Mucosa of rectum (tissue), 2 donors: Measurements from ENCODE around the gene FRMPD1.
"Not testable (repeated sequence)": the region's sequence is repeated elsewhere in the genome, so short reads cannot be mapped to it uniquely, and the experiment has no call there.

Source experiments
- H3K27ac ChIP-seq, 2 donors: one replicate each; pipeline ENCODE4 v1.7.0; 2013; ENCODE audit warnings: inconsistent platforms in 2 of 2, low read depth in 2 of 2, low read length in 2 of 2
- H3K27me3 ChIP-seq, 2 donors: one replicate each; pipeline ENCODE4 v1.7.0; 2013; ENCODE audit warnings: low read length in 2 of 2; ENCODE audit not compliant: control insufficient read depth in 2 of 2, insufficient read depth in 2 of 2
- H3K36me3 ChIP-seq, 2 donors: one replicate each; pipeline ENCODE4 v1.7.0; 2013; ENCODE audit warnings: low read length in 2 of 2; ENCODE audit not compliant: control insufficient read depth in 2 of 2, insufficient read depth in 2 of 2
- H3K4me1 ChIP-seq, 2 donors: one replicate each; pipeline ENCODE4 v1.7.0; 2013; ENCODE audit warnings: low read length in 2 of 2, mild to moderate bottlenecking in 1 of 2; ENCODE audit not compliant: control insufficient read depth in 2 of 2, insufficient read depth in 2 of 2
- H3K4me3 ChIP-seq, 2 donors: one replicate each; pipeline ENCODE4 v1.7.0; 2013; ENCODE audit warnings: low read length in 2 of 2
- H3K9ac ChIP-seq, 2 donors: one replicate each; pipeline ENCODE4 v1.7.0; 2013; ENCODE audit warnings: low read length in 2 of 2, low read depth in 1 of 2, mild to moderate bottlenecking in 1 of 2
- H3K9me3 ChIP-seq, 2 donors: one replicate each; pipeline ENCODE4 v1.7.0; 2013; ENCODE audit warnings: low read length in 2 of 2; ENCODE audit not compliant: control insufficient read depth in 2 of 2
- donor health status: healthy.
- donor health status: Normal muscosa, but diverticular disease.

The FRMPD1 gene, protein sequence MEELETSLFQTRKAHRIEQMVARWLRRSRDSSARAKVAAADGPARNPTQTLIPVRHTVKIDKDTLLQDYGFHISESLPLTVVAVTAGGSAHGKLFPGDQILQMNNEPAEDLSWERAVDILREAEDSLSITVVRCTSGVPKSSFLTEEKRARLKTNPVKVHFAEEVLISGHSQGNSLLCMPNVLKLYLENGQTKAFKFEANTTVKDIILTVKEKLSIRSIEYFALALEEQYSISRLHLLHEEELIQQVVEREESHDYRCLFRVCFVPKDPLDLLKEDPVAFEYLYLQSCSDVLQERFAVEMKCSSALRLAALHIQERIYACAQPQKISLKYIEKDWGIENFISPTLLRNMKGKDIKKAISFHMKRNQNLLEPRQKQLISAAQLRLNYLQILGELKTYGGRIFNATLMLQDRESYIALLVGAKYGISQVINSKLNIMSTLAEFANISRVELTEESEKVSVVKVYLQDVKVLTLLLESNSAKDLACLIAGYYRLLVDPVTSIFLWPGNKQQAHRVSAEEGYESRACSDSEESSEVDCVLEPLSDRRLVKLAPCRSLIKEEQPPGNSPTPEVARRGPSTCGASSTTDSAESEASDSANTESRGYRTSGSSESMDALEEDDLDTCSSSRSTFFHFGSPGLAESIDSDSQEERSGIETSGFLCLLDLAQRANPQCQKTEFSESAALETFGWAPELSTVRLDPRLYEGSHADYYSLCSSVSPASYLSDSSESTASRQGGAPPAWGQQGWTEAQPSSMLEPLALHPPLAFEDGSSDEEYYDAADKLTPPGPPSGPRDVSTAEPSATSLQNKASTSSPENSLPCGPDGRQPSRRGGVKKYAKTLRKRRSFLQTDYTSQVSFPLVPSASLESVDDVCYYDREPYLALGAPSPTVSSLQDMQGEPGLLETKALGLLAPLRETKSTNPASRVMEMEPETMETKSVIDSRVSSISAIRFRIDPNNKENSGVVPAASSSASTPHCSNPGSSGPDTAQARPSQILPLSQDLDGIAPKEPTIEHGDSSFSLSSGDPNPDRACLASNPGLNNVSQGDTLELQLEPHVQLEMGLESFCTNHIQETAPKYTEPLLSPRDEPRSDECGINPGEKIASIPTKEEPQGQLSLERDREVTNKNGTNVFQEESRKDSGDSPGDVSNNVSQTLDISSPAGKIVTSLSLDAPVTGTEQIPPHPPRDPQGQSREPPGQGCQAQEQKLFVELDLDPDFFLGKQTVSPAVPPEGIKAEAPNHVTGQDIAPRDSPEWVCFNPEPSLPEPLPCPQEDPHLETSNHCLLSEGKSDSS (N-terminal part only)

DNA sequence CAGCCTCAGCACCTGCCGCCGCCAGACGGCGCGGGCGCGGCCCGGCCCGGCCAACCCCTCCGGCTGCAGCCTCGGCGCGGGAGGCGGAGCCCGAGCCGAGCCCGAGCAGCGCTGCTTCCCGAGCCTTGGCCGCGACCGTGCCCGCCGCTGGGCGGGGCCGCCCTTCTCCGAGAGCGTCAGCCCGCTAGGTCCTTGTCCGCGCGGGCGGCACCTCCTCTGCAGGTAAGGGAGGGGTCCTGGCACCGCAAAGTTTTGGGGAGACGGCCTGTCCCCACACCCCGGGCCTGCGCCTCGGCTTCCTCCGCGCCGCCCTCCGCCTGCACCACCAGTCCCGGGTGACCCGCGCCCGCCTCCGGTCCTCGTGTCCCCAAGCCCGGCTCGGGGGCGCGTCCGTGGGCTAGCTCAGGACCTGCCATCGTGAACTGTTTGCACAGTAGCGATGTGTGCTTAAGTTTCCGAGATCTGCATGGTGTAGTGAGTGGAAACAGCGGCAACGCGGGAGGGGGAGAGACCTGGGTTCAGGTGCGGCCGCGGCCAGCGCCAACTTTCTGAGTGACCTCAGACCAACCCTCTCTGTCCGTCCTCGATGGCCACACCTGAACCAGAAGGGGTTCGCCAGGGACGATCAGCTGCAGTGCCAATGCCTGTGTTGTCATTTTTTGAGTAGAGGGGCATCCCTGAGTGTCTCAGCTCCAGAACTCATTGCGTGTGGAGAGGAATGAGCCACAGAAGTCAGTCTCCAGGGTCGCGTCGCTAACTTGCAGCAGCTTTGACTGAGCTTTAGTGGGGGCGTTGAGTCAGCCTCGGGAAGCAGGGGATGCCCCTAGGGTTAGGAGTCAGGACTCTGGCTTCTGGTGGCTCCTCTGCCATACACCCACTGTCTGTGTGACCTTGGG lies at the start of gene FRMPD1:
FRMPD1 (plus strand) TSS at position 82 of the 896 bp plus-strand sequence. CDS start 41,688 bp downstream, outside the sequence.
- Histone ChIP-seq H3K9me3 (no peaks in the 10 kb centered on the region), H3K9ac (peak within 1 kb of the TSS in 1 of 2 donors; percentile 52), H3K4me3 (peak within 1 kb of the TSS; percentile 64 to 65), H3K36me3 (no peaks in the 10 kb centered on the region), H3K4me1 (peaks cover 6 to 8% of the 10 kb centered on the region in 2 donors), H3K27me3 (peaks cover 24 to 33% of the 10 kb centered on the region in 2 donors), H3K27ac (no peak within 1 kb of the TSS)

DNA sequence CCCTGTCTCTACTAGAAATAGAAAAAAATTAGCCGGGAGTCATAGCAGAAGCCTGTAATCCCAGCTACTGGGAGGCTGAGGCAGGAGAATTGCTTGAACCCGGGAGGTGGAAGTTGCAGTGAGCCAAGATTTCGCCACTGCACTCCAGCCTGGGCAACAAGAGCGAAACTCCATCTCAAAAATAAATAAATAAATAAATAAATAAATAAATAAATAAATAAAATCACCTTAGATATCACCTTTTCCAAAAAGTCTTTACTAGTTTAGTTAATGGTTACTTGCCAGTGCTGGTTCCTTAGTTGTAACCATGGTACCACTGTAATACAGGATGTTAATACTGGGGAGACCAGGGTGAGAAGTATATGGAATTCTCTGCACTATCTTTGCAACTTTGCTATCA lies 48.7 kb upstream of the FRMPD1 start:
- H3K9ac ChIP-seq, H3K36me3 ChIP-seq, H3K4me1 ChIP-seq, H3K27me3 ChIP-seq, H3K4me3 ChIP-seq, H3K9me3 ChIP-seq, H3K27ac ChIP-seq: not testable (repeated sequence)

DNA sequence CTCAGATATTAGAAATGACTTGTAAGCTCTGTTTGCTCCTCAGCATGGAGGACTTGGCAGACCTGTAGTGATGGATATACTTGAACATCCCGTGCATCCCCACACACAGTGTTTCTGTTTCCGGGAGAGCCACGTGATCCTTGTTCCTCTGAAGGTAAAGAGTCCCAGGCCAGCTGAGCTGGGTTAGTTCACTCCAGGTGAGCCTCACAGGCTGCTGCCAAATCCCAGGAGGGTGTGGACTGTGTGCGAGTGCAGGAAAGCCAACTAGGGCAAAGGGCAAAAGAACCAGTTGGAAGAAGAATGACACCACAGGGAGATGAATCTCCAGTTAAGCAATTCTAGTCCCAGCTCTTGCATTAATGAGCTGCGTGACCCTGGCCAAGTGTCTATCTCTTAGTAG lies 47.9 kb upstream of the FRMPD1 start:
- Histone ChIP-seq H3K27ac (peak overlapping the region in 1 of 2 donors; percentile 66), H3K4me3 (no peak overlapping the region), H3K36me3 (no peaks in the 10 kb centered on the region), H3K9ac (no peak overlapping the region), H3K27me3 (no peaks in the 10 kb centered on the region), H3K4me1 (peaks cover 0 to 9% of the 10 kb centered on the region in 2 donors), H3K9me3 (no peaks in the 10 kb centered on the region)

DNA sequence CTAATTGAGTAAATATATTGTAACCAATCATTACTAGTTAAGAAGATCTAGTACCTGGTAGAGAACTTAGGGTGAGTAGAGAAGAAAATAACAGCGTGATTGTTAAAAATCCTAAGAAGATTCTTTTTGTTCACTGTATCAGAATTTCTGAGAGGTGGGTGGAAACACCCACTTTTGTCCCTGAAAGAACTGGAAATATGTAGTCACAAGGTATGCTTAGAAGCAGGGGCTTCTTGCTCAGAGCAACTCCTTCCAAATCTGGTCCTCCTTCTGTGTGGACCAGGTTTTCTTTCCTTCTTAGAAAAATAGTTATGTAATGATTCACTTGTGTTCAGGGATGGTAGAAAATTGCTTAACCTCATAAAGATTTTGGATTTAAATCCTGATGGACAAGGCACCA lies 46.5 kb upstream of the FRMPD1 start:
- H3K4me1 ChIP-seq = peaks cover 0 to 9% of the 10 kb centered on the region in 2 donors
- no peak overlapping the region for H3K4me3 ChIP-seq
- H3K27ac ChIP-seq = no peak overlapping the region
- H3K9ac ChIP-seq = no peak overlapping the region
- H3K27me3 ChIP-seq = no peaks in the 10 kb centered on the region
- no peaks in the 10 kb centered on the region for H3K9me3 ChIP-seq
- no peaks in the 10 kb centered on the region for H3K36me3 ChIP-seq

DNA sequence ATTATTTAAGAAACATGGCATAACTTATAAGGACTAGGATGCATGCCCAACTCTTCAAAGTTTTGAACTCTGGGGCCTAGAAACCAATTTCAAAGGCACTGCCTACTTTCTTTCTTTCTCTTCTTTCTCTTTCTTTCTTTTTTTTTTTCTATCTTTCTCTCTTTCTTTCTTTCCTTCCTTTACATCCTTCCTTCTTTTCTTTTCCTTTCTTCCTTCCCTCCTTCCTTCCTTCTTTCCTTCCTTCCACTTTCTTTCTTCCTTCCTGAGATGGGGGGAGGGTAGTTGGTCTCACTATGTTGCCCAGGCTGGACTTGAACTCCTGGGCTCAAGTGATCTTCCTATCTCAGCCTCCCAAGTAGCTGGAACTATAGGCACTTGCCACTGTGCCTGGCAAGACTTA lies 42.5 kb upstream of the FRMPD1 start:
- H3K4me1 ChIP-seq = peaks cover 0 to 1% of the 10 kb centered on the region in 2 donors
- no peaks in the 10 kb centered on the region for H3K36me3 ChIP-seq
- no peaks in the 10 kb centered on the region for H3K9me3 ChIP-seq
- no peaks in the 10 kb centered on the region for H3K27me3 ChIP-seq
- no peak overlapping the region for H3K9ac ChIP-seq
- no peak overlapping the region for H3K27ac ChIP-seq
- no peak overlapping the region for H3K4me3 ChIP-seq

DNA sequence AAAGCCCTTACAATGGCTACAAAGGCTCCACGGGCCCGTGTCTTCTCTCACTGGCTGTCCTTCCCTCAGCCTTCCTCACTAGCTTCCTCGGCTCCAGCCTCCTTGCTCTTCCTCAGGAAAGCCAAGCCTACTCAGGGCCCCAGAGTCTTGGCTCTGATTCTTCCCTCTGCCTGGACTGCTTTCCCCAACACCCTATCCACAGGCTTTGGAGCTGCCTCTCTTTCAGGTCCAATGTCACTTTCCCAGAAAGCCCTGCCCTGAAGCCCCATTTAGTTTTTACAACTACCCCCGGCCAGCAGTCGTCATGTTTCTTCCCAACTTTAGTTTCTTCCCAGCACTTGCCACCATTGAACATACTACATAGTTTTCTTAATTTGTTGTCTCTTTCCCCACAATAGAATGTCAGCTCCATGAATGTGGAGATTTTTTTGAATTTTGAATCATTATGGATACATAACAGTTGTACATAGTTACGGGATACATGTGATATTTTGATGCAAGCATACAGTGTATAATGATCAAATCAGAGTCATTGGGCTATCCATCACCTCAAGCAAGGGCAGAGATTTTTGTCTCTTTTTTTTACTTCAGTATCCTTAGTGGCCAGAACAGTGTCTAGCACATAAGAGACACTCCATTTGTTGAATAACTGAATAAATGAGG lies 40.9 kb upstream of the FRMPD1 start:
- Histone ChIP-seq H3K36me3 (no peaks in the 10 kb centered on the region), H3K9ac (no peak overlapping the region), H3K27ac (no peak overlapping the region), H3K9me3 (no peaks in the 10 kb centered on the region), H3K4me3 (no peak overlapping the region), H3K27me3 (no peaks in the 10 kb centered on the region), H3K4me1 (no peaks in the 10 kb centered on the region)

DNA sequence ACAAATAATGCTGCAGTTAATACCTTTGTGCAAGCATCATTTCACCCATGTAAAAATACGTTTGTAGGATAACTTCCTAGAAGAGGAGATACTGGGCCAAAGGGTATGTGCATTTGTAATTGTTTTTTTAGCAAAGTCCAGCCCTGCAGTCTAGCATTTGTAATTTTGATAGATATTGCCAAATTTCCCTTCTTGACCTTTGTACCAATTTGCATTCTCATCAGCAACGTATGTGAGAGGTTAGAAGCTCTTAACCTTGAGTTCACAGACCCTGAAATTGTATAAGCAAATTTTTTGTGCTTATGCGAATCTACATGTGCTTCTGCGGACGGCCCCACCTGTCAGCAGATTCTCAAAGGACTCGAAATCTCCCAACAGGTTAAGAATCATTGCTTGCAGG lies 39.7 kb upstream of the FRMPD1 start:
- Histone ChIP-seq H3K9ac (no peak overlapping the region), H3K4me1 (no peaks in the 10 kb centered on the region), H3K27ac (no peak overlapping the region), H3K9me3 (no peaks in the 10 kb centered on the region), H3K4me3 (no peak overlapping the region), H3K36me3 (no peaks in the 10 kb centered on the region), H3K27me3 (no peaks in the 10 kb centered on the region)

DNA sequence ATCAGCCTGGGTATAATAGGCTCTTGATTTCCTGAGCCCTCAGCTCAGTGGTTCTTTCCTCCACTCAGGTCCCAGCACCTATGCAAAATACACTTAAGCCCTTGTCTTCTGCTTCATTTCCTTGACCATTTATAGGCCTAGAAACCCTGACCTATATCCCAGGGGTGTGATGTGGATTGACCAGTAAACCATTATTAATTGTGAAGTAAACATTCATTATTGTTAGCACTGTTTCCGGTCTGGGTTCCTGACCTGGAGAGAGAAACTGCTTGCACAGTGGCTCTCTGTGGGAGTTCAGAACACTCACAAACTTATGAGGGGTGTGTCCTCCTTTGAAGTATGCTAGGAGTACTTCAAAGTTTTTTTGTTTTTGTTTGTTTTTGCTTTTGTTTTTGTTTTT lies 38.8 kb upstream of the FRMPD1 start:
- H3K27ac ChIP-seq = no peak overlapping the region
- no peaks in the 10 kb centered on the region for H3K27me3 ChIP-seq
- H3K4me1 ChIP-seq = no peaks in the 10 kb centered on the region
- H3K4me3 ChIP-seq = no peak overlapping the region
- no peak overlapping the region for H3K9ac ChIP-seq
- no peaks in the 10 kb centered on the region for H3K36me3 ChIP-seq
- H3K9me3 ChIP-seq = no peaks in the 10 kb centered on the region

DNA sequence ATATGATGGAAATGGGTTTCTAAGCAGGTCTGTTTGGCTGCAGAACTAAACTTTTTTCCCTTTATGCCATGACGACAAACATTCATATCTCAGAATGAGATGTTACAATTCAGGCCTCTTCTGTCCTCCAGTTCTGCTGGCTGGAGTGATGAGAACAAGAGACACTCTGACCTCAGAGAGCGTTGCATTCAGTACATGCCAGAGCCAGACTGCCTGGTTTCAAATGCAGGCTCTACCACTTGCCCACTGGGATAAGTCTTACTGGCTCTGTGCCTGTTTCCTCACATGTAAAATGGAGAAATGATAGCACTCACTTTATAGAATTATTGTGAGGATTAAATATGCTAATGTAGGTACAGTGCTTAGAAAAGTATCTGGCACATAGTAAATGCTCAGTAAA lies 33.6 kb upstream of the FRMPD1 start:
- Histone ChIP-seq H3K4me1 (no peaks in the 10 kb centered on the region), H3K9me3 (no peaks in the 10 kb centered on the region), H3K36me3 (no peaks in the 10 kb centered on the region), H3K27ac (no peak overlapping the region), H3K9ac (no peak overlapping the region), H3K4me3 (no peak overlapping the region), H3K27me3 (no peaks in the 10 kb centered on the region)
